GM21528 (cell line): ENCODE measurements around the gene DHRS13.

Source experiments
- ATAC-seq: cut with Tn5 transposase; IDR thresholded peaks from one replicate; pipeline ENCODE4 v1.9.1; 2021; ENCODE audit warnings: mild to moderate bottlenecking, moderate library complexity; ENCODE audit not compliant: unreplicated experiment, low FRiP score

The DHRS13 gene

GRCh38 chr17:28902819-28903545 lies at the start of gene DHRS13:
DHRS13 (minus strand) TSS chr17:28903079; CDS start chr17:28902944, 135 bp downstream.
- ATAC-seq = peak; percentile 83

- ATAC-seq = peak; percentile 58
Measured at GRCh38 chr17:28951991-28952975, 49.4 kb upstream of the DHRS13 start.

- peak; percentile 46 for ATAC-seq
Measured at GRCh38 chr17:28951428-28951990, 48.6 kb upstream of the DHRS13 start, which contains the start of gene PHF12. PHF12 (minus strand) TSS chr17:28951518; CDS start chr17:28950960, 558 bp downstream.

GRCh38 chr17:28950752-28951427 lies 48.0 kb upstream of the DHRS13 start:
- no peak for ATAC-seq

GRCh38 chr17:28950017-28950751 lies 47.3 kb upstream of the DHRS13 start:
- ATAC-seq = no peak

- ATAC-seq = no peak
Measured at GRCh38 chr17:28949185-28950016, 46.5 kb upstream of the DHRS13 start.

- ATAC-seq = no peak
Measured at GRCh38 chr17:28948873-28949184, 46.0 kb upstream of the DHRS13 start.

GRCh38 chr17:28948342-28948741 lies 45.5 kb upstream of the DHRS13 start:
- no peak for ATAC-seq

- ATAC-seq = no peak
Measured at GRCh38 chr17:28947639-28948038, 44.8 kb upstream of the DHRS13 start.

GRCh38 chr17:28946239-28946638 lies 43.4 kb upstream of the DHRS13 start:
- no peak for ATAC-seq

GRCh38 chr17:28944862-28945741 lies 42.2 kb upstream of the DHRS13 start:
- ATAC-seq = no peak

GRCh38 chr17:28944343-28944742 lies 41.5 kb upstream of the DHRS13 start:
- no peak for ATAC-seq

- no peak for ATAC-seq
Measured at GRCh38 chr17:28942925-28943324, 40.0 kb upstream of the DHRS13 start.

- ATAC-seq = no peak
Measured at GRCh38 chr17:28941251-28941650, 38.4 kb upstream of the DHRS13 start.

- no peak for ATAC-seq
Measured at GRCh38 chr17:28940675-28941074, 37.8 kb upstream of the DHRS13 start.

GRCh38 chr17:28940142-28940541 lies 37.3 kb upstream of the DHRS13 start:
- no peak for ATAC-seq

- ATAC-seq = no peak
Measured at GRCh38 chr17:28938552-28938951, 35.7 kb upstream of the DHRS13 start.
